ENCODE data around the gene BIRC3. TPM values are rescaled to one million over a fixed set of nuclear protein-coding genes. Genes with fewer than 3 reads are reported as not detected.
"Not testable (repeated sequence)": the region's sequence is repeated elsewhere in the genome, so short reads cannot be mapped to it uniquely, and the experiment has no call there.

BIRC3 gene
- total RNA-seq, 1 donor from 2014 or later = 69.9 TPM

GRCh38 chr11:102374633-102375424, 57.5 kb downstream of the BIRC3 start:
- DNase-seq (ENCODE audit: low read depth) = not testable (repeated sequence)

GRCh38 chr11:102375720-102376399, 58.6 kb downstream of the BIRC3 start:
- no peak for DNase-seq (ENCODE audit: low read depth)

- no peak for DNase-seq (ENCODE audit: low read depth)
These were observed 60.6 kb downstream of the BIRC3 start for GRCh38 chr11:102377891-102378290.

- DNase-seq (ENCODE audit: low read depth) = no peak
These were observed 61.5 kb downstream of the BIRC3 start for GRCh38 chr11:102378818-102379217.

DNA sequence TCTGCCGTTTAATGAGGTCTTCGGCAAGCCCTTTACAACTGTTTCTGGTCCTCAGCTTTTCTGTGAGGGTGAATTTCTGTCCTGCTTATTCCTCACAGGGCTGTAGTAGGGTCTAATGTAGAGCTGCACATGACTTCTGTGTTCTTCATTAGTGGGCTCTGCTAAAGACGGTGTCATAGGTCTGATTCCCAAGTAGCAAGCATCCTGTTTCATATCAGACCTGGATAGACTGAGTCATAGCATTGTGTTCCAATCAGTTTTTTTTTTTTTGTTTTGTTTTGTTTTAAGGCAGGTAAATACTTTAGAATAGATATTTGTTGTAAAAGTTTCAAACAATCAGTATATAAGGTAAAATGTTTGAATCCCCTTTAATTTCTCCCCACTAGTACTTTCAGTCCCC, 65.1 kb downstream of the BIRC3 start:
- no peak for DNase-seq (ENCODE audit: low read depth)

DNA sequence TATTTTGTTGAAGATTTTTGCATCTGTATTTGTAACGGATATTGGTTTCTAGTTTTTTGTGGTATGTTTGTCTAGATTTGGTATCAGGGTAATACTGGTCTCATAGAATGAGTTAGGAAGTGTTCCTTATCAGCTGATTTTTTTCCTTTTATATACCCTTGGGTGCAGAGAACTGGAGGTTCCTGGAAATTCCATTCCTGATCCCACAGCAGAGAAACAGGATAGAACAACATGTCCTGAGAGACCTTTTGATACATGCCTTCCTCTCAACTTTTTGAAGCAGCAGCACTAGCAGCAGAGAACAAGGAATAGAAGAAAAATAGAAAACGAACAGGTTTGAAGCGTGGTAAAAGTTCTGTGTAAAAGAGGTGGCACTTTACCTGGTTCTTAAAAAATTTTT, 66.6 kb downstream of the BIRC3 start:
- DNase-seq (ENCODE audit: low read depth) = no peak

DNA sequence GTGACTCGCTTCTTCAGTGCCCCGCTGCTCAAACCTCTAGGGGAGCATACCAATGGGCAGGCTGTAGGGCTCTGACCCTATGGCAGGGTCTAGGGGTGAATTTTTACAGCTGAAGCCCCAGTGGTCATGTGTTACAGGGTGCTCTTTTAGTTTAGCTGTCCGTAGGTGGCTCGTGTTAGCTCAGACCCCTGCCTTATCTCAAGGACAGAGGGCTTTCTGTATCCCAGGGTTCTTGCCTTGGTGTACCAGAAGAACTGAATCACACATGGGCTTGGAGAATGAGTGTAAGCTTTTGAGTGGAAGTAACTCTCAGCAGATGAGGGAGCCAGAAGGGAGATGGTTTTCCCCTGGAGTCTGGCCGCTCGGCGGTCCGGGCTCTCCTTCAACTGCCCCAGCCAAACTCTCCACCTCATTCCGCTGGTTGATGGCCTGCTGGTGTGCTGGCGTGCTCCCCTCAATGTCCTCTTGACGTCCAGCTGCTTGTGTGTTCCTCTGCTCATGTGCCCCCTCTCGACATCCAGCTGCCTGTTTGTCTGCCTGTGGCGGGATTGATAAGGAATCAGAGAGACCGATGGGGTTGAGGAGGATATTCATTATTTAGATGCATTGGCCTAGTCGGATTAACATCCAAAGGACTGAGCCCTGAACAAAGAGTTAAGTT, 67.3 kb downstream of the BIRC3 start:
- no peak for DNase-seq (ENCODE audit: low read depth)

- DNase-seq (ENCODE audit: low read depth) = peak; percentile 23
These were observed 68.1 kb downstream of the BIRC3 start for GRCh38 chr11:102385085-102386007.

DNA sequence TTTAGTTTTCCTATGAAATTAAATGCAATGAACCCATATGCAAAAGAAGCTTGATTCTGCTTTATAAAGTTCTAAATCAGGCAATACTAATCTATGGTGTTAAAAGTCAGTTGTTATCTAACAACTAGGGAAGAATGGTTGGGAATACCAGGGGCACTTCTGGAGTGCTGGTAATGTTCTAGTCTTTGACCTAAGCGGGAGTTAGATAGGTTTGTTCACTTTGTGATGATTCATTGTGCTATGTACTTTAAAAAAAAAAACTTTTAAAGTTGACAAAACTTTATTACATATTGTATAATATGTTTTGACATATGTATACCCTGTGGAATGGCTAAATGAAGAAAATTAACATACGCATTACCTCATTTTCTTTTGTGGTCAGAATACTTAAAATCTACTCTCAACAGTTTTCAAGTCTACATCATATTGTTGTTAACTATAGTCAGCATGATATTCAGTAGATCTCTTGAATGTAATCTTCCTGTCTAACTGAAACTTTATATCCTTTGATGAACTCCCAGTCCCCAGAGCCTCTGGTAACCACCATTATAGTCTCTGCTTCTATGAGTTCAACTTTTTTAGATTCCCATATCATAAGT, 69.0 kb downstream of the BIRC3 start:
- no peak for DNase-seq (ENCODE audit: low read depth)

DNA sequence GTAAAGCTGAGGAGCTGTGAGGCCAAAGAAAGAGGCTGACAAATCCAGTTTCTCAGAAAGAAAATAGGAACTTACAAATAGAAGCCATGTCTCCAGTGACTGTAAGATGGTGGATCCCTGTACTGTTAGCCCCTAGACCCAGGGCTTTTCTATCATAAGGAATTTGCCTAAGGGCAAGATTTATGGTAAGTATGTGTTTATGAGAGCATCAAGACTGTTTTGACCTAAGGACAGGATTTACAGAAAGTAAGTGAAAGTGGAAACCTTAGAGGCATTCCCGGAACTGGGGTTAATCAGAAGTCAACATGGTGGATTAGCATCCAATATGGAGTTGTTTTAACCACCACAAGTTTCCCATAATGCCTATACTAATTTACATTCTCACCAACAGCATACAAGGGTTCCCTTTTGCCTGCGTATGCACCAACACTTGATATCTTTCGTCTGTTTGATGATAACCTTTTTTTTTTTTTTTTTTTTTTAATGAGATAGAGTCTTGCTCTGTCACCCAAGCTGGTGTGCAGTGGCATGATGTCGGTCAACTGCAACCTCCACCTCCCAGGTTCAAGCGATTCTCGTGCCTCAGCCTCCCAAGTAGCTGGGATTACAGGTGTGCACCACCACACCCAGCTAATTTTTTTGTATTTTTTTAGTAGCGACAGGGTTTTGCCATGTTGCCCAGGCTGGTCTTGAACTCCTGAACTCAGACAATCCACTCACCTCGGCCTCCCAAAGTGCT, 69.9 kb downstream of the BIRC3 start:
- DNase-seq (ENCODE audit: low read depth) = no peak

Other genes starting within 250 kb of the BIRC3 start
- gene YAP1, start 207.0 kb upstream of the BIRC3 start, total RNA-seq = 98.1 and 219 TPM in 2 replicates
- 125 and 146 TPM in 2 replicates for gene BIRC2, start 29.7 kb downstream of the BIRC3 start, total RNA-seq
- gene TMEM123, start 135.3 kb downstream of the BIRC3 start, total RNA-seq = 245 and 332 TPM in 2 replicates
- gene MMP7, start 213.3 kb downstream of the BIRC3 start, total RNA-seq = 2,273 and 2,825 TPM in 2 replicates